NB4 (cell line): Measurements from ENCODE around the gene PLEKHG2.

ENCODE experiments used
- MAX ChIP-seq: IDR thresholded peaks from 2 replicates; pipeline ENCODE4 v1.6.1; 2011; ENCODE audit warnings: low read depth, low read length
- POLR2A ChIP-seq: IDR thresholded peaks from 2 replicates; pipeline ENCODE4 v1.6.1; 2011; ENCODE audit warnings: mild to moderate bottlenecking; ENCODE audit not compliant: insufficient read length; ENCODE audit errors: extremely low read depth
- TF ChIP-seq, protein P1 (sequence below): IDR thresholded peaks from one replicate; pipeline ENCODE4 v1.5.1; 2012; ENCODE audit warnings: low read depth, low read length

GRCh38 chr19:39467941-39468340 is 55.5 kb downstream of the PLEKHG2 start:
- TF ChIP-seq, protein P1, sequence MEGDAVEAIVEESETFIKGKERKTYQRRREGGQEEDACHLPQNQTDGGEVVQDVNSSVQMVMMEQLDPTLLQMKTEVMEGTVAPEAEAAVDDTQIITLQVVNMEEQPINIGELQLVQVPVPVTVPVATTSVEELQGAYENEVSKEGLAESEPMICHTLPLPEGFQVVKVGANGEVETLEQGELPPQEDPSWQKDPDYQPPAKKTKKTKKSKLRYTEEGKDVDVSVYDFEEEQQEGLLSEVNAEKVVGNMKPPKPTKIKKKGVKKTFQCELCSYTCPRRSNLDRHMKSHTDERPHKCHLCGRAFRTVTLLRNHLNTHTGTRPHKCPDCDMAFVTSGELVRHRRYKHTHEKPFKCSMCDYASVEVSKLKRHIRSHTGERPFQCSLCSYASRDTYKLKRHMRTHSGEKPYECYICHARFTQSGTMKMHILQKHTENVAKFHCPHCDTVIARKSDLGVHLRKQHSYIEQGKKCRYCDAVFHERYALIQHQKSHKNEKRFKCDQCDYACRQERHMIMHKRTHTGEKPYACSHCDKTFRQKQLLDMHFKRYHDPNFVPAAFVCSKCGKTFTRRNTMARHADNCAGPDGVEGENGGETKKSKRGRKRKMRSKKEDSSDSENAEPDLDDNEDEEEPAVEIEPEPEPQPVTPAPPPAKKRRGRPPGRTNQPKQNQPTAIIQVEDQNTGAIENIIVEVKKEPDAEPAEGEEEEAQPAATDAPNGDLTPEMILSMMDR, result no peak
- TF ChIP-seq POLR2A, result no peak
- no peak for TF ChIP-seq MAX
